MM.1S (cell line): ENCODE results near the gene PIK3R6.
"Not testable (repeated sequence)": the region's sequence is repeated elsewhere in the genome, so short reads cannot be mapped to it uniquely, and the experiment has no call there.

ENCODE experiments used
- CTCF ChIP-seq: fragments of 300-600 bp; sonication (generic); IDR thresholded peaks from 2 replicates; pipeline ENCODE4 v1.5.1; 2016; ENCODE audit warnings: antibody characterized with exemption, low read length, mixed read lengths
- EZH2 ChIP-seq: fragments of 300-600 bp; sonication (generic); optimal IDR thresholded peaks from 2 replicates; pipeline ENCODE3; 2017; ENCODE audit warnings: low read depth, mild to moderate bottlenecking, antibody characterized with exemption, low read length, mixed read lengths

GRCh38 chr17:8856205-8856603 is 11.3 kb downstream of the PIK3R6 start:
- TF ChIP-seq CTCF, EZH2: not testable (repeated sequence)
